Cardiac muscle cell (in vitro differentiated cells and primary cell): ENCODE data around the gene PER2. TPM values are rescaled to one million over a fixed set of nuclear protein-coding genes. Genes with fewer than 3 reads are reported as not detected.
"Not testable (repeated sequence)": the region's sequence is repeated elsewhere in the genome, so short reads cannot be mapped to it uniquely, and the experiment has no call there.

Source experiments
- DNase-seq, 2 donors: peaks; one replicate each; pipeline versions ENCODE4 v3.0.0 to v3.0.0-alpha.2; 2010 to 2017; ENCODE audit warnings: low read depth in 1 of 2, low spot score in 1 of 2
- H3K27ac ChIP-seq: fragments of 200-600 bp; sonication (generic); 2 replicates; pipeline ENCODE4 v1.5.1; 2016
- H3K27me3 ChIP-seq: fragments of 200-600 bp; sonication (generic); 2 replicates; pipeline ENCODE4 v1.6.0; 2016; ENCODE audit warnings: control low read depth
- H3K36me3 ChIP-seq: fragments of 200-600 bp; sonication (generic); 2 replicates; pipeline ENCODE4 v1.5.1; 2016; ENCODE audit warnings: control low read depth
- H3K4me1 ChIP-seq: fragments of 200-600 bp; sonication (generic); 2 replicates; pipeline ENCODE4 v1.8.1; 2017; ENCODE audit warnings: low read depth, mild to moderate bottlenecking, mixed run types
- H3K4me3 ChIP-seq: fragments of 200-600 bp; sonication (generic); 2 replicates; pipeline ENCODE4 v1.5.1; 2016; ENCODE audit warnings: mild to moderate bottlenecking
- H3K9me3 ChIP-seq: fragments of 200-600 bp; sonication (generic); 2 replicates; pipeline ENCODE4 v1.5.1; 2017; ENCODE audit warnings: low read depth, mild to moderate bottlenecking, control low read depth
- polyA plus RNA-seq: library from polyadenylated mRNA; unstranded; fragments of >200 nt; fragmentation: Nextera tagmentation; extraction: Ambion mirVana; gene quantifications from 2 replicates; pipeline ENCODE4 v1.2.1, GENCODE V29; 2016
- total RNA-seq: library from RNA; depleted of rRNA; stranded (reverse); fragments of >200 nt; gene quantifications from 2 replicates; pipeline ENCODE4 v1.2.3, GENCODE V29; 2016
- TF ChIP-seq, protein P1 (sequence below): IDR thresholded peaks from 2 replicates; pipeline ENCODE4 v1.5.1; 2012; ENCODE audit warnings: low read depth, mild to moderate bottlenecking, low read length

The PER2 gene
- total and polyA plus RNA-seq, 2 experiments from 2014 or later = 1.4 to 3.9 TPM

DNA sequence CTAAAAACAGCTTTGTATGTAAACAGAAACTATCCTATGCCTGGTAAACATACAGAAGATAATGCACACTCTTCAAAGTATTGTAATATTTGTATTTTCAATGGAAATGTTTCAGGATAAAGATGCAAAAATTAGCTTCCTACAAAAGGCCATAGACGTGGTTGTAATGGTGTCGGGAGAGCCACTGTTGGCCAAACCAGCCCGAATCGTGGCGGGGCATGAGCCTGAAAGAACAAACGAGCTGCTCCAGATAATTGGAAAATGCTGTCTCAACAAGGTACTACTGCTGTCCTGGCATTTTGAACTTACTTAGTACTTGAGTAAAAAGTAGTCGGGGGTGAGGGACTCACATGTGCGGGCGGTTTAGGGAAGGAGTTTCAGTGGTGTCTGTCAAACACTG lies 37.3 kb upstream of the PER2 start:
- TF ChIP-seq, protein P1, sequence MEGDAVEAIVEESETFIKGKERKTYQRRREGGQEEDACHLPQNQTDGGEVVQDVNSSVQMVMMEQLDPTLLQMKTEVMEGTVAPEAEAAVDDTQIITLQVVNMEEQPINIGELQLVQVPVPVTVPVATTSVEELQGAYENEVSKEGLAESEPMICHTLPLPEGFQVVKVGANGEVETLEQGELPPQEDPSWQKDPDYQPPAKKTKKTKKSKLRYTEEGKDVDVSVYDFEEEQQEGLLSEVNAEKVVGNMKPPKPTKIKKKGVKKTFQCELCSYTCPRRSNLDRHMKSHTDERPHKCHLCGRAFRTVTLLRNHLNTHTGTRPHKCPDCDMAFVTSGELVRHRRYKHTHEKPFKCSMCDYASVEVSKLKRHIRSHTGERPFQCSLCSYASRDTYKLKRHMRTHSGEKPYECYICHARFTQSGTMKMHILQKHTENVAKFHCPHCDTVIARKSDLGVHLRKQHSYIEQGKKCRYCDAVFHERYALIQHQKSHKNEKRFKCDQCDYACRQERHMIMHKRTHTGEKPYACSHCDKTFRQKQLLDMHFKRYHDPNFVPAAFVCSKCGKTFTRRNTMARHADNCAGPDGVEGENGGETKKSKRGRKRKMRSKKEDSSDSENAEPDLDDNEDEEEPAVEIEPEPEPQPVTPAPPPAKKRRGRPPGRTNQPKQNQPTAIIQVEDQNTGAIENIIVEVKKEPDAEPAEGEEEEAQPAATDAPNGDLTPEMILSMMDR = no peak
- peaks cover 10% of the 10 kb centered on the region for H3K36me3 ChIP-seq
- H3K9me3 ChIP-seq = no peaks in the 10 kb centered on the region
- H3K4me1 ChIP-seq = peaks cover 6% of the 10 kb centered on the region
- H3K4me3 ChIP-seq = no peak overlapping the region
- H3K27me3 ChIP-seq = no peaks in the 10 kb centered on the region
- no peak overlapping the region for H3K27ac ChIP-seq
- no peak for DNase-seq

DNA sequence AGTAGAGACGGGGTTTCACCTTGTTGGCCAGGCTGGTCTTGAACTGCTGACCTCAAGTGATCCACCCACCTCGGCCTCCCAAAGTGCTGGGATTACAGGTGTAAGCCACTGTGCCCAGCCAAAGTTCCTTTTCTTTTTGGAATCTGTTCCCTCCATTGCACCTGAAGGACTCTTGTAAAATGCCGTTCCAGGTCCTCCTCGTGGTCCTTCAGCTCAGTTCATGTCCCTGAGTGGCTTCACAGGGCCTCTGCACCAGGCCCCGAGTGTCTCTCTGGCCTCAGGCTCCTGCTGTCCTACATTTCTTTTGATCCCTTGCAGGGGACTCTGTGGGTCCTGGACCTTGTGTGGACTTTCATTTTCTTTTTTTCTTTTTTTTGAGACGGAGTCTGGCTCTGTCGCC lies 35.8 kb upstream of the PER2 start:
- not testable (repeated sequence) for H3K4me3 ChIP-seq, DNase-seq, H3K27ac ChIP-seq, H3K4me1 ChIP-seq, H3K36me3 ChIP-seq, H3K9me3 ChIP-seq, H3K27me3 ChIP-seq

DNA sequence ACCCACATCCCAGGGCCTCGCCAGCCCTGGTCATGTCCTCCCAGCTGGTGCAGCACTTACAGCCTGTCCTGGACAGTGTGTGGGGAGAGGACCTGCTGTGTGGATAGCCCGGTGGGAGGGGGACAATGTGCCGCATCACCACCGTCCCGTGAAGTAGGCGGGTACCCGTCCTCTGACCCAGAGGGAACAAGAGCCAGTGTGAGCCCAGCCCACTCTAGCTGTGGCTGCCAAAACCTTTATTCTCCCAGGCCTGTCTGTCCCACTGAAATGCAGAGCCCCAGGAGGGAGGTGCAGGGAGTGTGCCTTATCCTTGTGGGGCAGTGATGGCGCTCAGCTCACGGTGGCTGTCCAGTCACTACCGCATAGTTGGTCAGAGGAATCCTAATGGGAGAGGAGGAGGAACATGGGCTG lies 33.6 kb upstream of the PER2 start:
- Histone ChIP-seq H3K27ac (no peak overlapping the region), H3K27me3 (no peaks in the 10 kb centered on the region), H3K36me3 (no peaks in the 10 kb centered on the region), H3K4me1 (peaks cover 6% of the 10 kb centered on the region), H3K4me3 (no peak overlapping the region), H3K9me3 (no peaks in the 10 kb centered on the region)
- TF ChIP-seq, protein P1 = no peak
- DNase-seq = no peak

DNA sequence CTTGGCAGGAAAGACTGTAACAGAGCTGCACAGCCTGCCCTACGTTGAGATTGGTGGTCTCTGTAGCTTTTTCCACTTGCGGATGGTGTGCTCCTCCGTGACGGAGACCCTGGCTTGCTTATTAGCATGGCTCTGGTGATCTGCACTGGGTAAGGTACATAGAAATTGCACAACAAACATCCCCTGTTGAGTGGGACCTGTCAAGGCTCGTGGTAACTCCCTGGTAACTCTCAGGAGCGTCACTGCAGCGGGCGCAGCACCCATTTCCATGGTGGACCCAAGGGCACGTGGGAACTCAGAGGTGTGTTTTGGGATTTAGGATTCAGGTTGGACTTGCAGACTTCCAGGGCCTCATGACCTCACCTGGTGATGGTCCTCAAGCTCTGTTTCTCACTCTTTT lies 33.1 kb upstream of the PER2 start:
- peaks cover 6% of the 10 kb centered on the region for H3K4me1 ChIP-seq
- H3K4me3 ChIP-seq = peak overlapping the region; percentile 99
- H3K27ac ChIP-seq = no peak overlapping the region
- TF ChIP-seq, protein P1 = no peak
- H3K36me3 ChIP-seq = no peaks in the 10 kb centered on the region
- DNase-seq = no peak
- no peaks in the 10 kb centered on the region for H3K9me3 ChIP-seq
- H3K27me3 ChIP-seq = no peaks in the 10 kb centered on the region

DNA sequence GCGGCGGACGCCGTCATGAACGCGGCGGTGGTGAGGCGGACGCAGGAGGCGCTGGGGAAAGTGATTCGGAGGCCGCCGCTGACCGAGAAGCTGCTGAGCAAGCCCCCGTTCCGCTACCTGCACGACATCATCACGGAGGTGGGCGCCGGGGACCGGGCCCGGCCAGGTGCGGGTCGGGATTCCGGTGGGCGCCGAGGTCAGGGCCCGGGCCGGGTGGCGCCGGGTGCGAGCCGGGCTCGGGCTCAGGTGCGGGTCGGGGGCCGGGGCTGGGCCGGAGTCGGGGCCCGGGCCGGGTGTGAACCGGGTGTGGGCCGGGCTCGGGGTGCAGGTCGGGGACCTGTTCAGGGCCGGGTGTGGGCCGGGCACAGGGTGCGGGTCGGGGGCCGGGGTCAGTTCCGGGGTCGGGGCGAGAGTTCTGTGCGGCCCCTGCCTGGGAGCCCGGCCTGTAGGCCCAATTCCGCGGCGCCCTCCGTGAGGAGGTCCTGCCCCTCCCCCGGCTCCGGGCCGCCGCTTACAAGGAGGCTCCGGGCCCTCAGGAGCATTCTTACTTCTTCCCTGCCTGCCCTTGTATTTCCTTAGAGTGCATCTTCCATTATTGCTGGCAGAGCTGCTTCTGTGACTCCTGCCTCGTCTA lies 32.4 kb upstream of the PER2 start:
- TF ChIP-seq, protein P1 = no peak
- H3K27ac ChIP-seq = peak overlapping the region; percentile 42
- DNase-seq = peak; percentile 21 to 32

DNA sequence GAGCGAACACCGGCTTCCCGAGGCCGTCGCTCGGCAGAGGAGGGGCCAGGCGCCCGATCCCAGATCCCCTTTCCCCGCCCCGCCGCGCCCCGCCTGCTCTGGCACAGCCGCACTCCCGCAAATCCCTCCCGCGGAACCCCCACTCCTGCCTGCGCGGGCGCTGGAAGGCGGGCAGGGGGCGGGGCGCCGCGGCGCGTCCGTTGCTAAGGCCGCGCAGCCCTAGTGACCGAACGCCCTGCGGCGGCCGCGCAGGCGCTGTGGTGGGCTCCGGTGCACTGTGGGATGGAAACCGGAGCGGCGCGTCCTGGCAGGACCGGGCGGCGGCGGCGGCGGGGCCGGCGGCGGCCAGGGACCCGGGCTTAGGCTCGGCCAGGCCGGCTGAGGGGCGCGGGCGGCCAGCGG lies 31.8 kb upstream of the PER2 start, which contains the start of gene TRAF3IP1:
TSS of gene TRAF3IP1 (plus strand) at position 273 of the 402 bp plus-strand sequence. CDS start 145 bp downstream, outside the sequence.
- Histone ChIP-seq H3K27ac (peak within 1 kb of the TSS; percentile 42), H3K4me1 (peaks cover 6% of the 10 kb centered on the region), H3K36me3 (no peaks in the 10 kb centered on the region), H3K4me3 (peak within 1 kb of the TSS; percentile 99), H3K9me3 (no peaks in the 10 kb centered on the region), H3K27me3 (no peaks in the 10 kb centered on the region)
- TF ChIP-seq, protein P1 = no peak
- peak; percentile 96 to 97 for DNase-seq

More for the DNA sequence above, 32.4 kb upstream of the PER2 start:
- Histone ChIP-seq H3K27me3 (no peaks in the 10 kb centered on the region), H3K4me3 (peak overlapping the region; percentile 99), H3K36me3 (no peaks in the 10 kb centered on the region), H3K9me3 (no peaks in the 10 kb centered on the region), H3K4me1 (peaks cover 6% of the 10 kb centered on the region)
